ENCODE data around the gene IGFBP4. TPM values are rescaled to one million over a fixed set of nuclear protein-coding genes. Genes with fewer than 3 reads are reported as not detected.

IGFBP4 gene
- total RNA-seq, 1 experiment from 2014 or later: 35.7 TPM

DNA sequence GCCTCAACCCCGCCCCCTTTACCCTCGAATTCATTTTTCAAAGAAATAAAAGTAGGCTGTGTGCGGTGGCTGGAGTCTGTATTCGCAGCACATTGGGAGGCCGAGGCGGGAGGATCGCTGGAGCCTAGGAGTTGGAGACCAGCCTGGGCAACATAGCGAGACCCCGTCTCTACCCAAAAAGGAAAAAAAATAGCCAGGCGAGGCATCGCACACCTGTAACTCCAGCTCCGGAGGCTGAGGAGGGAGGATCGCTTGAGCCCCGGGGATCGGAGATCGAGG lies 24.9 kb upstream of the IGFBP4 start:
- TF ChIP-seq, protein P1, sequence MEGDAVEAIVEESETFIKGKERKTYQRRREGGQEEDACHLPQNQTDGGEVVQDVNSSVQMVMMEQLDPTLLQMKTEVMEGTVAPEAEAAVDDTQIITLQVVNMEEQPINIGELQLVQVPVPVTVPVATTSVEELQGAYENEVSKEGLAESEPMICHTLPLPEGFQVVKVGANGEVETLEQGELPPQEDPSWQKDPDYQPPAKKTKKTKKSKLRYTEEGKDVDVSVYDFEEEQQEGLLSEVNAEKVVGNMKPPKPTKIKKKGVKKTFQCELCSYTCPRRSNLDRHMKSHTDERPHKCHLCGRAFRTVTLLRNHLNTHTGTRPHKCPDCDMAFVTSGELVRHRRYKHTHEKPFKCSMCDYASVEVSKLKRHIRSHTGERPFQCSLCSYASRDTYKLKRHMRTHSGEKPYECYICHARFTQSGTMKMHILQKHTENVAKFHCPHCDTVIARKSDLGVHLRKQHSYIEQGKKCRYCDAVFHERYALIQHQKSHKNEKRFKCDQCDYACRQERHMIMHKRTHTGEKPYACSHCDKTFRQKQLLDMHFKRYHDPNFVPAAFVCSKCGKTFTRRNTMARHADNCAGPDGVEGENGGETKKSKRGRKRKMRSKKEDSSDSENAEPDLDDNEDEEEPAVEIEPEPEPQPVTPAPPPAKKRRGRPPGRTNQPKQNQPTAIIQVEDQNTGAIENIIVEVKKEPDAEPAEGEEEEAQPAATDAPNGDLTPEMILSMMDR (IDR thresholded peaks at IDR 0.05; ENCODE audit: insufficient read depth in 1 of 2, low read depth in 1 of 2, low read length in 1 of 2, severe bottlenecking in 1 of 2, unreplicated experiment in 1 of 2): no peak
- Mint-ChIP-seq H3K9me3 (ENCODE audit: unreplicated experiment) (no peaks in the 10 kb centered on the region), H3K4me1 (ENCODE audit: low read depth, unreplicated experiment) (no peaks in the 10 kb centered on the region), H3K36me3 (ENCODE audit: insufficient read depth, unreplicated experiment) (peaks cover 38% of the 10 kb centered on the region), H3K27me3 (ENCODE audit: insufficient read depth, unreplicated experiment) (no peaks in the 10 kb centered on the region), H3K27ac (ENCODE audit: unreplicated experiment) (peak overlapping the region; percentile 99), H3K4me3 (ENCODE audit: unreplicated experiment) (peak overlapping the region; percentile 99)
- H3K4me3 ChIP-seq (ENCODE audit: low read depth, low read length): peak overlapping the region; percentile 50
- no TSS peak for BruUV-seq (replicated peaks)
- intact Hi-C loops (cut with micrococcal nuclease; ENCODE audit: unreplicated experiment): loop anchor here (2.0 kb wide), 1 partner anchor 56 kb away; no protein-coding TSS in a partner anchor
- H3K9me3 ChIP-seq: no peaks in the 10 kb centered on the region
- POLR2A ChIA-PET: interaction anchor here (0.6 to 1.6 kb wide), 11 partner anchors 13 to 1271 kb away, joined by 3 to 16 read pairs (median 4); partner anchors contain the start of genes NR1D1 and WIPF2
- DNase-seq: no peak
- H3K27me3 ChIP-seq (replicated peaks; ENCODE audit: control insufficient read depth, insufficient read depth, low read length): no peaks in the 10 kb centered on the region
- H3K4me1 ChIP-seq: peaks cover 16% of the 10 kb centered on the region; the same call in 1 of the 2 replicates
- H3K36me3 ChIP-seq (ENCODE audit: control insufficient read depth, insufficient read depth, low read length): no peaks in the 10 kb centered on the region
- CTCF ChIA-PET: interaction anchor here (0.6 to 2.0 kb wide), 12 partner anchors 25 to 1270 kb away, joined by 3 to 34 read pairs (median 6); partner anchors contain the start of genes EIF1 and IGFBP4

DNA sequence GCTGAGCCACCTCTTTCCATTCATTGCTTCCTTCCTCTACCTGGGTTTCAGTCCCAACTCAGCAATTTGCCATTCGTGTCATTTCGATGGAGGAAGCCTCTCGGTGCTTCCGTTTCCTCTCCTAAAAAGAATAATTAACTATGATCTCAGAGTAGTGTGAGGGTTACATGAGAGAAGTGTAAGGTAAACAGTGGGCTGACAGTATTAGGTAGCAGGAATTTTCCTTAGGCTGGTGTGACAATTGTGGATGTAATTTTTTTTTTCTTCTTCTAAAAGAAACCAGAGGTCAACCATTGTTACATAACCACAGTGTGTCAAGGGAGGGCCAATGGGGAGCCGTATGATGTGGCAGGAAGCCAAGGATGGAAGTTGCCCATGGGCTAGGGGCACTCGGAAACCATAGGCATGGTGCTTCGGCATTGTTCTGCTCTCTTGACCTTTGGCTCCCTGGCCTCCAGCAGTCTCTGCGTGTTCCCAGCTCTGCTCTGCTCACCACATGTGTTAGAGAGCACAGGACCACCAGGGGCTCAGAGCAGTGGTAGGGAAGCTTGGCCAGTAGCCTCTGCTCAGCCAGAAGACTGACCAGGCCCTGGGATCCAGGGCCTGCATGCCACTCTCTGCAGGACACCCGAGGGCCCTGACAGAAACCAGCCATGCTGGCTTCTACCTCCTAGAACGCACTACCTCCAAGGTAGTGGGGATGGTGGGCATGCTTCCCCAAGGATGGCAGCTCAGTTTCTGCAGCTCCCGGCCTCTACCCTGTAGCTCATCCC lies 23.5 kb upstream of the IGFBP4 start:
- Mint-ChIP-seq H3K27me3 (ENCODE audit: insufficient read depth, unreplicated experiment) (no peaks in the 10 kb centered on the region), H3K27ac (ENCODE audit: unreplicated experiment) (peak overlapping the region; percentile 53), H3K9me3 (ENCODE audit: unreplicated experiment) (no peaks in the 10 kb centered on the region), H3K4me3 (ENCODE audit: unreplicated experiment) (peak overlapping the region; percentile 22), H3K4me1 (ENCODE audit: low read depth, unreplicated experiment) (no peaks in the 10 kb centered on the region), H3K36me3 (ENCODE audit: insufficient read depth, unreplicated experiment) (peaks cover 28% of the 10 kb centered on the region)
- peak in 1 of 2 experiments; percentile 40 for DNase-seq
- Histone ChIP-seq H3K9me3 (no peaks in the 10 kb centered on the region), H3K4me3 (ENCODE audit: low read depth, low read length) (no peak overlapping the region), H3K27me3 (replicated peaks; ENCODE audit: control insufficient read depth, insufficient read depth, low read length) (no peaks in the 10 kb centered on the region), H3K4me1 (peaks cover 16% of the 10 kb centered on the region; the same call in 1 of the 2 replicates), H3K36me3 (ENCODE audit: control insufficient read depth, insufficient read depth, low read length) (no peaks in the 10 kb centered on the region)
- TF ChIP-seq, protein P1 (IDR thresholded peaks at IDR 0.05; ENCODE audit: insufficient read depth in 1 of 2, low read depth in 1 of 2, low read length in 1 of 2, severe bottlenecking in 1 of 2, unreplicated experiment in 1 of 2): no peak
- ChIA-PET CTCF (no interaction called here), POLR2A (interaction anchor here (1.0 kb wide), 1 partner anchor 1269 kb away, joined by 3 read pairs; no protein-coding TSS in a partner anchor)
- no TSS peak for BruUV-seq (replicated peaks)
- intact Hi-C loops (cut with micrococcal nuclease; ENCODE audit: unreplicated experiment): loop anchor here (2.0 kb wide), 1 partner anchor 57 kb away; no protein-coding TSS in a partner anchor

DNA sequence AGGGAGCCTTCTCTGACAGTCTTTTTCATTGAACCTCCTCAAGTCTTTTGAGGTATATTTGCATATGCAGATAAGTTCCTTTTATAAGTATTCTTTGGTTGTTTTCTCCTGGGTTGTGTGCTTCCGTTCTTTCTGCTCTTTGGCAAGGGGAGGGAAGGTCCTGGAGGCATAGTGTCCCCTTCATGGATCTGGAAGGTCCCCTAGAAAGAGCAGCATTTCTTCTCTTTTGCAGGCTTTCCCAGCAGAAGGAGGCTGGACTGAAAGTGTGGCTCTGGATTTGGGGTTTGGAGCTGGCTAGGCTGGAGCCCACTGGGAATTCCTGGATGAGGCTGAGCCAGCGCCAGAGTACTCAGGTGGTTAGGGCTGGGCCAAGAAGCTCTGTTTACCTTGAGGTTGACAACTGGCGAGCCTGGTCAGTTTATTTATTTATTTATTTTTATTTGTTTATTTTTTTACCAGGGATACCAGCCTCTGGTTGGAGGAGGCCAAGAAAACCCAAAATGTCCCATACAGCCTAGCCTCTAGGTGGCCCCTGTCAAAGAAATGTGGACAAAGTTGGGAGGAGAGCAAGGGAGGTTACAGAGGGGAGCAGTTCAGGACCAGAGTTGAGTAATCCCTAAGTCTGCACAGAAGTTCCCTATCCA lies 20.1 kb upstream of the IGFBP4 start:
- H3K27ac Mint-ChIP-seq (ENCODE audit: unreplicated experiment): no peak overlapping the region
- H3K27me3 ChIP-seq (replicated peaks; ENCODE audit: control insufficient read depth, insufficient read depth, low read length): no peaks in the 10 kb centered on the region
- no peak overlapping the region for H3K4me3 ChIP-seq (ENCODE audit: low read depth, low read length)
- H3K9me3 Mint-ChIP-seq (ENCODE audit: unreplicated experiment): no peaks in the 10 kb centered on the region
- no peaks in the 10 kb centered on the region for H3K27me3 Mint-ChIP-seq (ENCODE audit: insufficient read depth, unreplicated experiment)
- CTCF ChIA-PET: no interaction called here
- intact Hi-C loops (cut with micrococcal nuclease; ENCODE audit: unreplicated experiment): no loop called here
- peak; percentile 27 to 33 for DNase-seq
- peaks cover 3% of the 10 kb centered on the region; the same call in 1 of the 2 replicates for H3K4me1 ChIP-seq
- no peaks in the 10 kb centered on the region for H3K4me1 Mint-ChIP-seq (ENCODE audit: low read depth, unreplicated experiment)
- TF ChIP-seq, protein P1 (IDR thresholded peaks at IDR 0.05; ENCODE audit: insufficient read depth in 1 of 2, low read depth in 1 of 2, low read length in 1 of 2, severe bottlenecking in 1 of 2, unreplicated experiment in 1 of 2): peak in 1 of 2 experiments; percentile 3
- no TSS peak for BruUV-seq (replicated peaks)
- H3K36me3 Mint-ChIP-seq (ENCODE audit: insufficient read depth, unreplicated experiment): peaks cover under 1% of the 10 kb centered on the region
- no peak overlapping the region for H3K4me3 Mint-ChIP-seq (ENCODE audit: unreplicated experiment)
- H3K9me3 ChIP-seq: no peaks in the 10 kb centered on the region
- POLR2A ChIA-PET: no interaction called here
- no peaks in the 10 kb centered on the region for H3K36me3 ChIP-seq (ENCODE audit: control insufficient read depth, insufficient read depth, low read length)
